ENCODE data around the gene TPT1.
"Not testable (repeated sequence)": the region's sequence is repeated elsewhere in the genome, so short reads cannot be mapped to it uniquely, and the experiment has no call there.

TPT1 gene

DNA sequence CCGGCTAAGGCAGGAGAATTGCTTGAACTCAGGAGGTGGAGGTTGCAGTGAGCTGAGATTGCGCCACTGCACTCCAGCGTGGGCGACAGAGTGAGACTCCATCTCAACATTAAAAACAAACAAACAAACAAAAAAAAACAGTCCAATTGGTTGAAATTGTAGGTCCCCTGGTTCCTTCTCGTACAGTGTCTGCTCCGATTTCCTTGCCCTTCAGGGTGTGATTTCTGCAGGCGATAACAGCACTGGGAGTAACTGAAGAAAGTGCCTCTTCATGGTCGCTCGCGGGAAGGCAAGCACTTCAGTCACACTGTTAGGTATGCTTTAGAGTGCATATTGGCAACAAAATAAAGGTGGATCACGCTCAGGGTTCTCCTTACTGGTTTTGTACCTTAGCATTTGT, 39.7 kb downstream of the TPT1 start:
- no peak for DNase-seq (ENCODE audit: low spot score)

DNA sequence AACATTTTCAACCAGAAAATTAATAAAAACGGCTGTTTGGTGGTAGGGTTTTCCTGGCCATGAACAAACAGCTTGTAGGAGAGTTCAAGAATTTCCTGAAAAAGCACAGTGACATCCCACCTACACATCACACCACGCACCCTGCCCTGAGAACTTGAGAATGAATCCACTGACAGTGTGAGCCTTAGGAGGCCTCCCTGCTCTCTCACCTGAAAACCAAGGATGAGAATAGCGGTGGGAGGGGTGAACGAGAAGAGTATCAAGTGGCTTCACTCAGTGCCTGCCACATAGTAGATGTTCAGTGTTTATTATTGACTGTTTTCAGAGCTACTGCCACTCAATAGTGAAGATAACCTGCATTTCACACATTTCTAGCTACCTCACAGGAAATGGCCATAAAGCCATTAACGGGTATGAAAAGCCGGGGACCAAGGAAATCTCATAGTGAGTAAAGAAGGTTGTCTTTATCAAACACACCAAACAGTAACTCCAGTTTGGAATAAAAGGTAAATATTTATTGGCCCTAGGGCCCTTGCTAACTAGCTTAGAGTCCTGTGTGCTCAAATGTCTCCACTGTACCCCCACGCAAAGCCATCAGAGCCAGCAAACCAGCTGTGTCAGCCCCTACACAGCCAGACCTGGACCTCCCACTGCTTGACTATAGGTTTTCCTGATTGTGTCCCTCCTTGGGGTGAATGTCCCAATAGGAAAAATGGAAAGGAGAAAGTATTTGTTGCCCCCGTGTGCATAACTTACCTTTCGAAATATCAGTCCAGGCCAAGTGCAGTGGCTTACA, 40.6 kb downstream of the TPT1 start:
- DNase-seq (ENCODE audit: low spot score): no peak

DNA sequence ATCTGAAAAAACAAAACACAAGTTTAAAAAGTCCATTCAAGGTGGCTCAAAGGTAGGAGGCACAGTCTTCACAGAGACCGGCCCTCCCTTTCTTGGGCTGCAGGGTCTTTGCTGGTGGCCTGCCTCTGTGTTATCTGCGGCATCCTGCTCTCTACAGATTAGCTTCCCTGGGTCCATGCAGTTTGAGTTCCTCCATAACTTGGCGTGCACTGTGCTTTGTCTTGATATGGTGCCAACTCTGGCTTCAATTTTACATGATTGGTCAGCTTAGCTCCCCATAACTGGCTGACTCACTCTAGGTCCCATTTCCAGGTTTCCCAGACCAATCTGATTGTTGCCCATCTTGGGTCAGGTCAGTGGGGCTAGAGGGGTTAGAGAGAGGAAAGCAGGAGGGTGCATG, 41.8 kb downstream of the TPT1 start:
- no peak for DNase-seq (ENCODE audit: low spot score)

DNA sequence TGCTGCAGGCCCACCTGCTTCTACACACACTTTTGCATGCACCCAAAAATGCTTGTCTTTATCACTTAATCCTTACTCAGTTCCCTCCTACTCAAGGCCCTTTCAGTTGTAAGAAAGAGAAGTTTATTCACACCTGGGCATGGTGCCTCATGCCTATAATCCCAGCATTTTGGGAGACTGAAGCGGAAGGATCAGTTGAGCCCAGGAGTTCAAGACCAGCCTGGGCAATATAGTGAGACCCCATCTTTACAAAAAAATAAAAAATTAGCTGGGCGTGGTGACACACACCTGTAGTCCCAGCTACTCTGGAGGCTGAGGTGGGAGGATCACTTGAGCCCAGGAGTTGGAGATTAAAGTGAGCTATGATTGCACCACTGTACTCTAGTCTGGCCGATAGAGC, 42.4 kb downstream of the TPT1 start:
- DNase-seq (ENCODE audit: low spot score): not testable (repeated sequence)

DNA sequence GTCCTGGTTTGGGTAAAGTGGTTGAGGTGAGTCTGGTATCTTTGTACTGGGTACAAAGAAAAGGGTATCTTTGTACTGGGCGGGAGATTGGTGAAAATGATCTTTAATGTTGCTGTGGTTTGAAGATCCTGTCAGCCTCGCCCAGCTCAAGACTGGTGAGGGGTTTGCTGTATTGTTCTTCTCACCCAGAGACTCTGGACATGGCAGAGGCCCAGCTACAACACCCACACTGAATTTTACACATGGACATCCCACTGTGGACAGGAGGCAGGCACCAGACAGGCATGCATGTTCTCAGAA, 42.8 kb downstream of the TPT1 start:
- DNase-seq (ENCODE audit: low spot score): no peak

DNA sequence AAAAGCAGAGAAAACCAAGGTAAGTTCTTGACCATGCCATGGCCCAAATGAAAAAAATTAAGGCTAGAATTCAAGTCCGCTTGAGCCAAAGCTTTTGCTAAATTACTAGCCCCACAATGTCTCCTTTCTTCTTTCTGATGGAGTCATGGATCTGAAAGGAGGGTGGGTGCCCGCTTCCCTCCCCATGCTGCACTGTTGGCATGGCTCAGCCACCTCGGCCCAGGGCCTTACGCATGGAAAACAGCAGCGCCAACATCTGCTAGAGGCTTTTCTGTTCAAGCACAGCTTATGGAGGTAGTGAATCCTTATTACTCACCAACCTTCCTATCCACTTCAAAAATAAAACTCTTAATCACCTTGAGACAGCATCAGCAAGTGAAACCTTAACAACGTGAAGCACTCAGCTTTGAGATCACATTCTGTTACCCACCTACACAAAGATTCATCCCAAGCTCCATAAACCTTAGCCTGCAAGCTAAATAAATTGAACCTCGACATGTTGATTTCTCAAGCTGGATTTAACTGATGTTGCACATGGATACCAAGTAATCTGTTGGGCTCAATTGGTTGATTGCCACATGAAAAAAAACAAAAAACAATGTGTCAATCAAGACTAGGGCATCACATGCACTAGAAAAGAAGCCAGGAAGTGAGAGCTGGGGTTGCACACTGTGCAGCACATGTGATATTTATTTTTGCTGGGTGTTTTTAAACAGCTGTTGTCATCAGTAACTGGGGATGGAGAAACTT, 43.4 kb downstream of the TPT1 start:
- DNase-seq (ENCODE audit: low spot score): no peak

DNA sequence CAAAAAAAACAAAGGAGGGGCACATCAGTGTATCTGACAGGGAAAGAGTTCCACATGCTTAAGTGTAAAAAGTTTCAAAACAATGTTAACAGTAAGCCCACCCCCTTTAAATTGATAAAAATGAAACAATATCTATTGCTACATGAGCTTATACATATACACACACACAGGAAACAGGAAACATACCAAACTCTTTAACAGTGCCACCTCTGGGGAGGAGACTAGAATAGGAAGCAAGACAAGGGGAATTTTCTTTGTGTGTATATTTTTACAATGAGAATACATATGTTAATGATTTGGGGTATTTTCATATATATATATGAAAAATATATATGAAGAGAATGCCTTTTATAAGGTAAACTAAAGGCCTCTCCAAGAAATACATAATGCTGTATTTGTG, 44.7 kb downstream of the TPT1 start:
- no peak for DNase-seq (ENCODE audit: low spot score)

DNA sequence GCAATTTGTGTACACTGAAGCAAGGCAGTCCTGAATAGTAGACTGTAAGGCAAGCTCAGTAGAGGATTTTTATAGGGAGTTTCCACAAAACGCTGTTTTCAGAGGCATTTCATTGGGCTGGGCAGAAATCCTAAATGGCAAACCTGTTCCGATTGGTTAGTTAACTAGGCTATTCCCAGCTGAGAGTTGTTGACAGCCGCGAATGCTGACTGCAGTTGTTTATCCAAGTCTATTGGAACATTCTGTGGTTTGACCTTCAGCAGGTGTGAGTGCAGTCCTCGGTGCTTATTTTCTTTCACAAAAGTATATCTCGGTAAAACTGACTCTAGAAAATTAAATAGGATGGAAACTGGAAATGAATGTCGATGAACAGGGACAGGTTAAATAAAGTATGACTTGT, 45.4 kb downstream of the TPT1 start:
- DNase-seq (ENCODE audit: low spot score): no peak

DNA sequence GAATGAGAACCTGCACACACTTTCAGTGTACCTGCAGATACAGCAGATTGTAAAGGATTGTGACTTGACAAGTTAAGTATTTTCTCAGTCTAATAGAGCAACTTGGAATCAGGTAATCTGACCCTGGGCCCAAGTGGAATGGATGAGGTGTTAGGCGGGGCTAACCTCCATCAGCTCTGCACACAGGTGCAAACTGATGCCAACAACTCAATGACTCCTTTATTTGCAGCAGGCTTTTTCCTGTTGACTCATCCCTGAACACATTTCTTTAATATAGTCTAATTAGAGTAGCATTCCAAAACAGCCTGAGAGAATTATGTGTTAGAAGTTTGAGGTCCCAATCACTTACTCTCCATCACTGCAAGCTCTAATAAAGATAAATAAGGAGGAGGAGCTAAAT, 48.8 kb downstream of the TPT1 start:
- DNase-seq (ENCODE audit: low spot score): no peak

DNA sequence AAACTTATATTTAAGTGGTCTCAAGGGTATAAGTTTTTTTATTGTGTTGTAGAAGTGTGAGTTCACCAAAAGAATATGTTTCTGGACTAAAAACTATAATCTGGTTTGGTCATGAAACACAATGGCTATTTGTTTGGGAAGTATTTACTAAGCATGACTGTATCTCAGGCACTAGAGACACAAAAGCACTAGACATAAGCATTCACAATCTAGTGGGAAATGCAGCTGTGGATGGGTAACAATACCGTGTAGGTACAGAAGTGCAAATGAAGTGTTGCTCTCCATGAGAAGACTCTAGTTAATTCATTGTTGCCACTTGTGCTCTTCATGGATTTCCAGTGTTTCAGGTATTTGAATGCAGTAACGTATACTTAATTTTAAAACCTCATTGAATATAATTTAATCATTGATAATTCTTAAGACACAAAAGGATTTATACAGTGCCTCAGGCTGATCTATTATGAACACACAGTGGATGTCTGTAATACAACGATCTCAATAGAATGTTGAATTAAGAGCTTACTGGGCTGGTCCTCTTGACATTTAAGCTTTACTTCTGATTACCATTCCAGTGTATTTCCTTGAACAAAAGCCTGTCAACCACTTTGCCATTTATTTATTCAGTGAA, 50.9 kb downstream of the TPT1 start:
- DNase-seq (ENCODE audit: low spot score): no peak
